PC-3 (cell line): ENCODE results near the gene LINC01488.

ENCODE experiments used
- EZH2 ChIP-seq: fragments of 300-600 bp; sonication (generic); IDR thresholded peaks from one replicate; pipeline ENCODE4 v1.6.1; 2017; ENCODE audit warnings: antibody characterized with exemption, mild to moderate bottlenecking, low read length; ENCODE audit not compliant: unreplicated experiment
- TF ChIP-seq, protein P1 (sequence below): fragments of 300-600 bp; sonication (generic); conservative IDR thresholded peaks from 2 replicates; pipeline ENCODE4 v1.5.1; 2017; ENCODE audit warnings: antibody characterized with exemption, low read depth, mild to moderate bottlenecking, low read length

DNA sequence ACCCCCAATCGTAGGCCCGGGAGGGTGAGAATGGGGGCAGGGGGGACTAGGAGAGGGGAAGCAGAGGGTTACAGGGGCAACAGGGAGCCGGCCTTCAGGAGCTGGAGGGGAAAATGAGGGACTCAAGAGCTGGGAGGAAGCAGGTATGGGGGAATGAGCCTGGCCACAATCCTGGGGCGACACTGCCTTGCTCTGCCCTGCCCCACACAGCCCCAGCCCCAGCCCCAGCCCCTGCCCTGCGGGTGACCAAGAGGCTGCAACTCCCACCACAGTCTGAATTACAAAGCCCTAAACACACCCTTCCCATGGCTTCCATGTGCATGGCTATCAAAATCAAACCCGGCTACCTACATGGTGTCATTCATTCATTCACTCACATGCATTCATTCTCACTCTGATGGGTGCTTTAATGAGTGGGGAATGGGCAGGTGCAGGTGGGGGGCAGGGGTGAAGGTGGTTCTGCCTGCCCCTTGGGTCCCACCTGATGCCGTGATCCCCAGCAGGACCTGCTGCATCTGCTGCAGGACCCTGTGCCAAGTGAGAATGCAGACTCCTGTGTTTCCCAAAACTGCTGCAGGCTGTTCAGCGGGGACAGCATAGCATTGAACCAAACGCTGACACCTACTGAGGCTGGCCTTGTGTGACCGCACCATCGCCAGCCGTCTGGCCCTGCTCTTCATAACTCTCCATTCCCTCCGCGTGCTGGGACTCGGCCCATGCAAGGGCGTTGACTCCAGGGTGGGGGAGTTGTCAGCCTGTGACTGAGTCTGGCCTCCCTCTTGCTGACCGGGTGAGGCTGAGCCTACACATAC is 9.5 kb upstream of the LINC01488 start:
- TF ChIP-seq EZH2, result no peak
- TF ChIP-seq, protein P1, sequence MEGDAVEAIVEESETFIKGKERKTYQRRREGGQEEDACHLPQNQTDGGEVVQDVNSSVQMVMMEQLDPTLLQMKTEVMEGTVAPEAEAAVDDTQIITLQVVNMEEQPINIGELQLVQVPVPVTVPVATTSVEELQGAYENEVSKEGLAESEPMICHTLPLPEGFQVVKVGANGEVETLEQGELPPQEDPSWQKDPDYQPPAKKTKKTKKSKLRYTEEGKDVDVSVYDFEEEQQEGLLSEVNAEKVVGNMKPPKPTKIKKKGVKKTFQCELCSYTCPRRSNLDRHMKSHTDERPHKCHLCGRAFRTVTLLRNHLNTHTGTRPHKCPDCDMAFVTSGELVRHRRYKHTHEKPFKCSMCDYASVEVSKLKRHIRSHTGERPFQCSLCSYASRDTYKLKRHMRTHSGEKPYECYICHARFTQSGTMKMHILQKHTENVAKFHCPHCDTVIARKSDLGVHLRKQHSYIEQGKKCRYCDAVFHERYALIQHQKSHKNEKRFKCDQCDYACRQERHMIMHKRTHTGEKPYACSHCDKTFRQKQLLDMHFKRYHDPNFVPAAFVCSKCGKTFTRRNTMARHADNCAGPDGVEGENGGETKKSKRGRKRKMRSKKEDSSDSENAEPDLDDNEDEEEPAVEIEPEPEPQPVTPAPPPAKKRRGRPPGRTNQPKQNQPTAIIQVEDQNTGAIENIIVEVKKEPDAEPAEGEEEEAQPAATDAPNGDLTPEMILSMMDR, result no peak
